NCI-H187 (cell line): ENCODE measurements around the gene EXO5.
"Not testable (repeated sequence)": the region's sequence is repeated elsewhere in the genome, so short reads cannot be mapped to it uniquely, and the experiment has no call there.

ENCODE experiments used
- DNase-seq, 2 experiments: peaks; one replicate each; lab custom pipeline; 2025; lab: John Stamatoyannopoulos, UW

The EXO5 gene

DNA sequence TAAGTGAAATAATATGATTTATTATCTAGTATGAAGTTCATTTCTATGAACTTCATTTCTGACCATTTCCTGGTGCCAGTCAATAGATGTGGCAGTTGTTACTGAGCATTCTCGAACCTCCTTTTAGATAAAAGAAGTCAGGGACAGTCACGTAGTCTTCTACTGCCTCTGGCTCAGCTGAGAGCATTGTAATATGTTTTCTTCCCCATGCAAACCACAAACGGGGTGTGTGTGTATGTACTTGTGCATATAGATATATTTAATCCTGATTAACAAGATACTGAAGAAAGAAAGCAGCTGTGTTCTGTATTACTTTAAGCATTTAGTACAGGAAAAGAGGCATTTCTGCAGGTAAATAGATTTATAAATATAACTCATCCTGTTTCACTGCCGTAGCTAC, 44.5 kb downstream of the EXO5 start:
- DNase-seq = no peak

DNA sequence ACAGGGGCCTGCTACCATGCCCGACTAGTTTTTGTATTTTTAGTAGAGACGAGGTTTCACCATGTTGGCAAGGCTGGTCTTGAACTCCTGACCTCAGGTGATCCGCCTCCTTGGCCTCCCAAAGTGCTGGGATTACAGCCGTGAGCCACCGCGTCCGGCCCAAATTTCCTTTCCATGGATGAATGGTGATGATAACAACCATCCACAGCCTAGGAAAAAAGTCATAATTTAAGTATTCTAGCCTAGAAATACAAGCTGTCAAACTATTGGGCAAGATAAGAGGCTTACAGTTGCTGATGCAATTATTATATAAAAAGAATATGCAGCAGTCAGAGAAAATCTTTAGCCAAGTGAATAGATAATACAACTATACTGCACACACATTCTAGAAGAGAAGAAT, 46.2 kb downstream of the EXO5 start:
- not testable (repeated sequence) for DNase-seq

DNA sequence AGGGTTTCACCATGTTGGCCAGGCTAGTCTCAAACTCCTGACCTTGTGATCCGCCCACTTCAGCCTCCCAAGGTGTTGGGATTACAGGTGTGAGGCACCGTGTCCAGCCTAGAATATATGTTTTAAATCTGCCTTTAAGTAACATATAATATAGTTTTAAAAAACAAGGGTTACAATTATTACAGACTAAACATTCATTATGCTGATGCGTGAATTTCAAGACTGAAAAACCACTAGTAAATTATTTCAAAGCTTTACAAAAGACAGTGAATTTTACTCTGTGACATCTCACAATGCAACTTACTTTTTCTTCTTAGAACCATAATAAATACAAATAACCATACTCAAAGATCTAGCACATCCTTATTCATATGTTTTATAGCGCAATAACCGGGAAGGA, 47.6 kb downstream of the EXO5 start:
- no peak for DNase-seq

DNA sequence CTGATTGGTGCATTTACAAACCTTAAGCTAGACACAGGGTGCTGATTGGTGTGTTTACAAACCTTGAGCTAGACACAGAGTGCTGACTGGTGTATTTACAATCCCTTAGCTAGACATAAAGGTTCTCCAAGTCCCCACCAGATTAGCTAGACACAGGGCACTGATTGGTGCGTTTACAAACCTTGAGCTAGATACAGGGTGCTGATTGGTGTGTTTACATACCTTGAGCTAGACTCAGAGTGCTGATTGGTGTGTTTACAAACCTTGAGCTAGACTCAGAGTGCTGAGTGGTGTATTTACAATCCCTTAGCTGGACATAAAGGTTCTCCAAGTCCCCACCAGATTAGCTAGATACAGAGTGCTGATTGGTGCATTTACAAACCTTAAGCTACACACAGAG, 49.7 kb downstream of the EXO5 start:
- DNase-seq = not testable (repeated sequence)

DNA sequence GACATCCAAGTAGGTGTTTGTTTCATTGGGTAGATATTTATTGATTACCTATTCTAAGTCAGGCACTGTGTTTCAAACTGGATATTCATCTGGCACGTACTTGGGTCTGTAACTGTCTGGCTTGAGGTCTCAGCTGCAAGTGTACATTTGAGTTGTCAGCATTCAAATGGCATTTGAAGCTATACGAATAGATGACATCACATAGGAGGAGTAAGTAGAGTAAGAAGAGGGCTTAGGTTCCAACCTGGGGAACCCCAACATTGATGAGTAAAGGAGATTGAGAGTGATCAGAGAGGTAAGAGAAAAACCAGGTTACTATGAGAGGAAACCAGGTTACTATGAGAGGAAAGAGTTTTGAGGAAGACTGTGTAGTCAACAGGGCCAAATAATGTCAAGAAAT, 53.6 kb downstream of the EXO5 start:
- no peak for DNase-seq

DNA sequence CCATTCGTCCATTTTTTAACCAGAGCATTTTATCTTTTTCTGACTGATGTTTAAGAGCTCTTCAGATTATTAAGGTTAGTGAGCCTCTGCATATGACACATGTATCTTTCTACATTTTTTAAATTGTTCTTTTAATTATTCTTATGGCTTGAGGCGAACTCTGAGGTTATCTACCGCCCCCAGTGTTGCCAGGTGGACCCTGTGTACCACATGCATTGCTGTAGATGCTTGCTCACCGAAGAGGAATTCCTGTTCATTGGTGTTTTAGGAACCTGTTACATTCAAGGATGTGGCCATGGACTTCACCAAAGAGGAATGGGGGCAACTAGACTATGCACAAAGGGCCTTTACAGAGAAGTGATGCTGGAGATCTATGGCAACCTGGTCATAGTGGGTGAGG, 54.7 kb downstream of the EXO5 start:
- DNase-seq = no peak

DNA sequence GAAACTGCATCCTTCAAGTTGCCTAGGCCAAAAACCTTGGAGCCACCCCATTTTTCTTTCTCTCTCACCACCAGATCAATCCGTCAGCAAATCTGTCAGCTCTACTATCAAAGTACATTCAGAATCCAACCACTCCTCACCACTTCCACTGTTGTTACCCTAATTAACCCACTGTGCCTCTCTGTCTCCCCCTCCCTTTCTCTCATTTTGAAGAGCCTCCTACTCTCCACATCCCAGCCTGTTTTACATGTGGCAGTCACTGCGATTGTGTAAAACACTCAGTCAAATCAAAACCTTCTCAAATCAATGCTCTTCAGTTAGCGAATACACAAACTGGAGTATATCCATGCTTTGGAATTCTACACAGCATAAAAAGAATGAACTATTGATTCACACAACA, 55.9 kb downstream of the EXO5 start:
- DNase-seq = no peak

DNA sequence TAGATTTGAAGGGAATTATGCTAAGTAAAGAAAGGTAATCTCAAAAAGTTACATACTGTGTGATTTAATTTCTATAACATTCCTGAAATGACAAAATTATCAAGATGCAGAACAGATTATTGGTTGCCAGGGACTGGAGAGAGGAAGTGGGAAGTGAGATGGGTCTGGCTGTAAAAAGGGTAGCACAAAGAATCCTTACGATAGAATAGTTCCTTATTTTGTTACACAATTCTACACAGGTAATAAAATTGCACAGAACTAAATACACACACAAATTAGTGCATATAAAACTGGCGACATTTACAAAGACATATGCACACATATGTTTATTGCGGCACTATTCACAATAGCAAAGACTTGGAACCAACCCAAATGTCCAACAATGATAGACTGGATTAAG, 56.3 kb downstream of the EXO5 start:
- no peak for DNase-seq
